Peyer's patch (tissue), 4 donors: ENCODE measurements around the gene NPB.
A peak's percentile ranks its signal among the peaks of the same experiment; 100 is the strongest.

Experiments
- POLR2A ChIP-seq, 2 donors: fragments of 450-650 bp; IDR thresholded peaks; one replicate each; pipeline ENCODE4 v1.5.1; 2017; ENCODE audit warnings: antibody characterized with exemption in 2 of 2, mild to moderate bottlenecking in 2 of 2, moderate library complexity in 2 of 2
- TF ChIP-seq, protein P1 (sequence below), 6 experiments: fragments of 450-650 bp in 4 of 6; fragments of 200-600 bp in 2 of 6; sonication (generic) in 1 of 6; IDR thresholded peaks; one replicate each; pipeline ENCODE4 v1.5.1; 2017 to 2019; ENCODE audit warnings: antibody characterized with exemption in 6 of 6, mild to moderate bottlenecking in 3 of 6, moderate library complexity in 1 of 6

DNA sequence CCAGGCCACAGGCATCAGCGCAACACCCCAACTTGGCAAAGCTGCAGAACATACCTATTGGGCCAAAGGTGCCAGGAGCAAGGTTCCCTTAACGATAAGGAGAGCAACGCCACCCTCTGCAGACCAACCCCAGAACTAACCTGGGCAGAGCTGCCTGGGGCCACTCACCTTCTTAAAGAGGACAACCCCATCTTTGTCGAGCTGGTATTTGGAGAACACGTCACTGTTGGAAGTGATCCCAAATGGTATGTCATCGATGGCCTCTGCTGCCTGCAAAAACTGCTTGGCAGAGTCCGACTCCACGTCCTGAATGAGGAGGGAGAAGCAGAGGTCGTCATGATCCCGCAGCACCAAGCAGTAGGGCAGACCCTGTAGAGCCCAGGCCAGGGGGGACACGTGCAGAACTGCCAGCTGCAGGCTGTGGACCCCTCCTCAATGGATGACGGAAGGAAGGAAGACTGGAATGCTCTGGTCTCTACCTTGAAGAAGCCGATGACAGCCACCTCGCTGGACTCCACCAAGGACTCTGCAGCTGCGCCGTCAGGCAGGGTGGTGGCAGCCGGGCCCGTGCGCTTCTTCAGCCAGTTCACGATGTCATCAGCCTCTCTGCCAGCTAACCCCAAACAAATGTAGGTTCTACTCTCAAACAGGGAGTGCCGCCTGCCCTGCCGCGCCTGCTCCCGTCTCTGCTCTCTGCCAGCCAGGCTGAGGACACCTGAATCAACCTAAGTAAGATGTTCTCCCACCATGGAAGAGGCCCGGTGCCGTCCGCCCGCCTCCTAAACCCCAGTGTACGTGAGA is 46.9 kb upstream of the NPB start:
- TF ChIP-seq, protein P1, sequence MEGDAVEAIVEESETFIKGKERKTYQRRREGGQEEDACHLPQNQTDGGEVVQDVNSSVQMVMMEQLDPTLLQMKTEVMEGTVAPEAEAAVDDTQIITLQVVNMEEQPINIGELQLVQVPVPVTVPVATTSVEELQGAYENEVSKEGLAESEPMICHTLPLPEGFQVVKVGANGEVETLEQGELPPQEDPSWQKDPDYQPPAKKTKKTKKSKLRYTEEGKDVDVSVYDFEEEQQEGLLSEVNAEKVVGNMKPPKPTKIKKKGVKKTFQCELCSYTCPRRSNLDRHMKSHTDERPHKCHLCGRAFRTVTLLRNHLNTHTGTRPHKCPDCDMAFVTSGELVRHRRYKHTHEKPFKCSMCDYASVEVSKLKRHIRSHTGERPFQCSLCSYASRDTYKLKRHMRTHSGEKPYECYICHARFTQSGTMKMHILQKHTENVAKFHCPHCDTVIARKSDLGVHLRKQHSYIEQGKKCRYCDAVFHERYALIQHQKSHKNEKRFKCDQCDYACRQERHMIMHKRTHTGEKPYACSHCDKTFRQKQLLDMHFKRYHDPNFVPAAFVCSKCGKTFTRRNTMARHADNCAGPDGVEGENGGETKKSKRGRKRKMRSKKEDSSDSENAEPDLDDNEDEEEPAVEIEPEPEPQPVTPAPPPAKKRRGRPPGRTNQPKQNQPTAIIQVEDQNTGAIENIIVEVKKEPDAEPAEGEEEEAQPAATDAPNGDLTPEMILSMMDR (IDR thresholded peaks at IDR 0.05), result peak in 3 of 6 experiments; percentile 35 to 47 (median 37)
- TF ChIP-seq POLR2A (IDR thresholded peaks at IDR 0.05), result no peak
